Measurements from ENCODE around the gene COL7A1. TPM values are rescaled to one million over a fixed set of nuclear protein-coding genes. Genes with fewer than 3 reads are reported as not detected.
A peak's percentile ranks its signal among the peaks of the same experiment; 100 is the strongest.

Gene COL7A1
- total and polyA plus RNA-seq, 2 of the 13 experiments (the other 11 are each of a cell fraction or from before 2014, with no cell fraction given) = 2.7 to 11.7 TPM

- TF ChIP-seq IKZF5 (CRISPR knock-in tag; IDR thresholded peaks at IDR 0.05) = no peak
- no peak for TF ChIP-seq LCORL (IDR thresholded peaks at IDR 0.05)
- TF ChIP-seq LCORL (CRISPR knock-in tag; IDR thresholded peaks at IDR 0.05) = no peak; the same call in 1 of the 2 replicates
- TF ChIP-seq CEBPG (CRISPR knock-in tag; IDR thresholded peaks at IDR 0.05) = peak; percentile 23; the same call in 1 of the 2 replicates
- TF ChIP-seq PATZ1 (CRISPR knock-in tag; IDR thresholded peaks at IDR 0.05) = 0 out of 2 replicates have a peak, but pooled peaks have one; percentile 56
- TF ChIP-seq ZBTB21 (CRISPR knock-in tag; IDR thresholded peaks at IDR 0.05) = no peak
- peak; percentile 15; the same call in 1 of the 2 replicates for TF ChIP-seq HMG20B (CRISPR knock-in tag; conservative IDR thresholded peaks at IDR 0.05)
- TF ChIP-seq IRF2 (CRISPR knock-in tag; IDR thresholded peaks at IDR 0.05) = peak; percentile 42; the same call in 1 of the 2 replicates
- no peak for TF ChIP-seq MAF1 (CRISPR knock-in tag; IDR thresholded peaks at IDR 0.05; ENCODE audit: borderline replicate concordance)
- no peak for TF ChIP-seq EED (CRISPR knock-in tag; IDR thresholded peaks at IDR 0.05)
- TF ChIP-seq PAXIP1 (CRISPR knock-in tag; conservative IDR thresholded peaks at IDR 0.05) = no peak; the same call in 1 of the 2 replicates
- TF ChIP-seq ZNF543 (CRISPR knock-in tag; IDR thresholded peaks at IDR 0.05) = no peak; the same call in 1 of the 2 replicates
- TF ChIP-seq MIER2 (CRISPR knock-in tag; IDR thresholded peaks at IDR 0.05) = 0 out of 2 replicates have a peak, but pooled peaks have one; percentile 25
- no peak for TF ChIP-seq TRIM22 (IDR thresholded peaks at IDR 0.05)
- no peak for TF ChIP-seq WIZ (CRISPR knock-in tag; IDR thresholded peaks at IDR 0.05)
- no peak for TF ChIP-seq REXO4 (CRISPR knock-in tag; IDR thresholded peaks at IDR 0.05; ENCODE audit: borderline replicate concordance)
- TF ChIP-seq RELA (CRISPR knock-in tag; IDR thresholded peaks at IDR 0.05) = 0 out of 2 replicates have a peak, but pooled peaks have one; percentile 79
- TF ChIP-seq KDM5A (IDR thresholded peaks at IDR 0.05; ENCODE audit: borderline replicate concordance, low read length) = peak; percentile 59; the same call in 1 of the 2 replicates
- no peak for TF ChIP-seq ESRRA (CRISPR knock-in tag; IDR thresholded peaks at IDR 0.05; ENCODE audit: low read depth)
- TF ChIP-seq ZNF382 (CRISPR knock-in tag; IDR thresholded peaks at IDR 0.05; ENCODE audit: borderline replicate concordance) = no peak
- no peak for TF ChIP-seq HNRNPL (IDR thresholded peaks at IDR 0.05; ENCODE audit: low read depth, low read length)
- no peak for TF ChIP-seq HOXA3 (CRISPR knock-in tag; IDR thresholded peaks at IDR 0.05)
- TF ChIP-seq KMT2B (CRISPR knock-in tag; IDR thresholded peaks at IDR 0.05) = peak; percentile 65; the same call in 1 of the 2 replicates
Measured at GRCh38 chr3:48635222-48636021, 40.3 kb upstream of the COL7A1 start, which contains the start of gene SLC26A6 (continued).

Data from HepG2 (cell line).